Endothelial cell of umbilical vein (primary cell): ENCODE results near the gene AHRR. TPM values are rescaled to one million over a fixed set of nuclear protein-coding genes. Genes with fewer than 3 reads are reported as not detected.

Experiments used
- BruUV-seq: library from RNA; stranded (reverse); fragments of 400-500 nt; replicated peaks from 2 replicates; lab custom pipeline; 2021; lab: Mats Ljungman, UMichigan
- CTCF ChIA-PET: fragments of 300-600, 350-600 bp; sonication (Branson Sonifier 250); formaldehyde crosslinking; loops from one replicate; lab custom pipeline; 2021; ENCODE audit warnings: antibody characterized with exemption, inconsistent platforms; lab: Charles Lee
- POLR2A ChIA-PET: fragments of 300-600, 350-600 bp; sonication (Branson Sonifier 250); formaldehyde crosslinking; loops from one replicate; lab custom pipeline; 2021; ENCODE audit warnings: antibody characterized with exemption, inconsistent platforms; lab: Charles Lee
- DNase-seq: peaks from one replicate; pipeline ENCODE4 v3.0.0-alpha.2; 2011; ENCODE audit warnings: low read depth, low spot score
- FAIRE-seq: peaks from 2 replicates; lab custom pipeline; 2011; peaks lifted over from hg19 to GRCh38; lab: Jason Lieb, UNC
- H2AFZ ChIP-seq: 2 replicates; pipeline ENCODE4 v1.6.0; 2012; ENCODE audit warnings: low read depth, low read length, control low read depth, inconsistent platforms
- H3K27ac ChIP-seq: 2 replicates; pipeline ENCODE4 v1.5.1; 2011; ENCODE audit warnings: low read depth, mild to moderate bottlenecking, control low read depth, low read length, moderate library complexity; ENCODE audit not compliant: insufficient read depth
- H3K27me3 ChIP-seq, 2 experiments: 2 replicates each; pipeline versions ENCODE4 v1.6.0 to v1.6.1; 2011; ENCODE audit warnings: low read length in 2 of 2, mixed read lengths in 1 of 2; ENCODE audit not compliant: control insufficient read depth in 2 of 2, insufficient read depth in 2 of 2
- H3K36me3 ChIP-seq, 2 experiments: 2 replicates in 1 of 2; 3 replicates in 1 of 2; pipeline ENCODE4 v1.5.1; 2011; ENCODE audit warnings: low read length in 2 of 2, mild to moderate bottlenecking in 1 of 2, moderate library complexity in 1 of 2; ENCODE audit not compliant: control insufficient read depth in 2 of 2, insufficient read depth in 2 of 2; ENCODE audit errors: extremely low read depth in 1 of 2
- H3K4me1 ChIP-seq: 3 replicates; pipeline ENCODE4 v1.5.1; 2011; ENCODE audit warnings: mild to moderate bottlenecking, low read length; ENCODE audit not compliant: control insufficient read depth, insufficient read depth; ENCODE audit errors: extremely low read depth
- H3K4me2 ChIP-seq: 2 replicates; pipeline ENCODE4 v1.6.1; 2011; ENCODE audit warnings: low read length, control low read depth, mixed read lengths; ENCODE audit not compliant: insufficient read depth
- H3K4me3 ChIP-seq, 3 experiments: fragments of 200-600 bp in 1 of 3; sonication (generic), shearing (Covaris generic) in 1 of 3; replicated peaks in 1 of 3; 2 replicates each; pipeline ENCODE4 v1.5.1; 2011 to 2016; ENCODE audit warnings: control low read depth in 3 of 3, low read length in 3 of 3, mild to moderate bottlenecking in 2 of 3, inconsistent platforms in 1 of 3, low read depth in 1 of 3, moderate library complexity in 1 of 3; ENCODE audit not compliant: insufficient read depth in 1 of 3
- H3K79me2 ChIP-seq: 2 replicates; pipeline ENCODE4 v1.6.0; 2012; ENCODE audit warnings: low read length, inconsistent platforms; ENCODE audit not compliant: control insufficient read depth, insufficient read depth
- H3K9ac ChIP-seq: replicated peaks from 2 replicates; pipeline ENCODE3; 2011; ENCODE audit warnings: low read length, control low read depth; ENCODE audit not compliant: insufficient read depth; ENCODE audit errors: extremely low read depth
- H3K9me1 ChIP-seq: replicated peaks from 3 replicates; pipeline ENCODE4 v1.6.0; 2011; ENCODE audit warnings: mild to moderate bottlenecking, low read length; ENCODE audit not compliant: control insufficient read depth, insufficient read depth; ENCODE audit errors: extremely low read depth
- H3K9me3 ChIP-seq: replicated peaks from 2 replicates; pipeline ENCODE4 v1.5.1; 2012; ENCODE audit warnings: low read length, inconsistent platforms; ENCODE audit not compliant: control insufficient read depth, insufficient read depth
- H4K20me1 ChIP-seq: replicated peaks from 2 replicates; pipeline ENCODE3; 2011; ENCODE audit warnings: mild to moderate bottlenecking, low read length; ENCODE audit not compliant: control insufficient read depth, insufficient read depth; ENCODE audit errors: extremely low read depth
- EZH2 ChIP-seq: IDR thresholded peaks from 2 replicates; pipeline ENCODE4 v1.6.1; 2012; ENCODE audit warnings: borderline replicate concordance, low read depth, mild to moderate bottlenecking, moderate library complexity, low read length, inconsistent platforms; ENCODE audit not compliant: severe bottlenecking
- dilution Hi-C: fragments of 300-500 bp; cut with MboI; formaldehyde crosslinking; loops from one replicate; pipeline ENCODE4 v1.15.0; 2019; ENCODE audit warnings: low sequenced_read_pairs; ENCODE audit not compliant: extremely low pct_ligation_motif_present
- intact Hi-C: fragments of 100-400 bp; cut with micrococcal nuclease; formaldehyde crosslinking; loops from one replicate; pipeline ENCODE4 v1.10.0; 2022
- polyA plus RNA-seq, 4 experiments: library from polyadenylated mRNA; depleted of rRNA in 3 of 4; stranded (reverse) in 3 of 4; unstranded in 1 of 4; fragments of >200 nt; gene quantifications; 2 replicates each; pipeline versions ENCODE4 v1.2.1 to v1.2.3, GENCODE V29; 2011 to 2012; ENCODE audit warnings: missing spikeins in 1 of 4
- total RNA-seq: library from RNA; stranded (reverse); gene quantifications from 2 replicates; pipeline ENCODE4 v1.2.3, GENCODE V29; 2021
- TF ChIP-seq, protein P1 (sequence below): IDR thresholded peaks from 2 replicates; pipeline ENCODE4 v1.6.1; 2011; ENCODE audit not compliant: insufficient read depth, insufficient read length

AHRR gene
- total and polyA plus RNA-seq, 2 donors (not counting 3 experiments of a cell fraction or from before 2014, with no cell fraction given) = 3.1 to 7.3 TPM

DNA sequence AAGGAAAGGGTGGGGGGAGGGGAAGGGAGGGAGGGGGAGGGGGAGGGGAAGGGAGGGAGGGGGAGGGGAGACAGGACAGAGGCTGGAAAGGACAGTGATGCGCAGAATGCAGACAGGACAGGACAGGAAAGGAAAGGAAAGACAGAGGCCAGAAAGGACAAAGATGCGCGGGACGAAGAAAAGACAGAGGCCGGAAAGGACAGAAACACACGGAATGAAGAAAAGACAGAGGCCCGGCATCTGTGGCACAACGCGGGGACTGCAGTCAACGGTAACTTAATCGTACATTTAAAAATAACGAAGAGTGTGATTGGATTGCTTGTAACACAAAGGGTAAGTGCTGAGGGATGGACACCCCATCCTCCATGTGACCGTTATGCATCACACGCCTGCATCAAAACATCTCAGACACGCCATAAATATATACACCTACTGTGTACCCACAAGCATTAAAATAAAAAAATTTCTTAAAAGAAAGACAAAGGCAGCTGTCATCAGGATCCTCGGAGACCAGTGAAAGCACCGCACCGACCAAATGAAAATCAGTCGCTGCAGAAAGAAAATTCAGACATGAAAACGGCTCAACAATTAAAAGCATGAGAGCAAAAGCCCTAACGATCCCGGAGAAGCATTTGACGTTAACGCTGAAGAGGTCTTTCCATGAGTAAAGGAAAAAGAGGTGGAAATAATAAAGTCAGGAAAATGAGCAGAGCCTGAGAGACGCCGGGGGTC is 68.5 kb downstream of the AHRR start:
- peak; percentile 50 for DNase-seq
- H2AFZ ChIP-seq = peak overlapping the region; percentile 72
- H3K4me1 ChIP-seq = peaks cover 14% of the 10 kb centered on the region
- H3K36me3 ChIP-seq = no peaks in the 10 kb centered on the region
- intact Hi-C loops = no loop called here
- H3K9ac ChIP-seq = no peak overlapping the region
- no peaks in the 10 kb centered on the region for H4K20me1 ChIP-seq
- H3K27ac ChIP-seq = no peak overlapping the region
- peak overlapping the region; percentile 22 for H3K4me2 ChIP-seq
- no peaks in the 10 kb centered on the region for H3K9me1 ChIP-seq
- no peak for FAIRE-seq
- dilution Hi-C loops = no loop called here
- no peak overlapping the region for H3K4me3 ChIP-seq
- ChIA-PET POLR2A (no interaction called here), CTCF (interaction anchor here (0.9 to 1.2 kb wide), 2 partner anchors 19 to 36 kb away, joined by 3 read pairs; no protein-coding TSS in a partner anchor)
- H3K9me3 ChIP-seq = no peaks in the 10 kb centered on the region
- BruUV-seq = no TSS peak
- TF ChIP-seq, protein P1, sequence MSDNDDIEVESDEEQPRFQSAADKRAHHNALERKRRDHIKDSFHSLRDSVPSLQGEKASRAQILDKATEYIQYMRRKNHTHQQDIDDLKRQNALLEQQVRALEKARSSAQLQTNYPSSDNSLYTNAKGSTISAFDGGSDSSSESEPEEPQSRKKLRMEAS = no peak
- no peak for TF ChIP-seq EZH2
- H3K79me2 ChIP-seq = no peaks in the 10 kb centered on the region
- no peaks in the 10 kb centered on the region for H3K27me3 ChIP-seq

DNA sequence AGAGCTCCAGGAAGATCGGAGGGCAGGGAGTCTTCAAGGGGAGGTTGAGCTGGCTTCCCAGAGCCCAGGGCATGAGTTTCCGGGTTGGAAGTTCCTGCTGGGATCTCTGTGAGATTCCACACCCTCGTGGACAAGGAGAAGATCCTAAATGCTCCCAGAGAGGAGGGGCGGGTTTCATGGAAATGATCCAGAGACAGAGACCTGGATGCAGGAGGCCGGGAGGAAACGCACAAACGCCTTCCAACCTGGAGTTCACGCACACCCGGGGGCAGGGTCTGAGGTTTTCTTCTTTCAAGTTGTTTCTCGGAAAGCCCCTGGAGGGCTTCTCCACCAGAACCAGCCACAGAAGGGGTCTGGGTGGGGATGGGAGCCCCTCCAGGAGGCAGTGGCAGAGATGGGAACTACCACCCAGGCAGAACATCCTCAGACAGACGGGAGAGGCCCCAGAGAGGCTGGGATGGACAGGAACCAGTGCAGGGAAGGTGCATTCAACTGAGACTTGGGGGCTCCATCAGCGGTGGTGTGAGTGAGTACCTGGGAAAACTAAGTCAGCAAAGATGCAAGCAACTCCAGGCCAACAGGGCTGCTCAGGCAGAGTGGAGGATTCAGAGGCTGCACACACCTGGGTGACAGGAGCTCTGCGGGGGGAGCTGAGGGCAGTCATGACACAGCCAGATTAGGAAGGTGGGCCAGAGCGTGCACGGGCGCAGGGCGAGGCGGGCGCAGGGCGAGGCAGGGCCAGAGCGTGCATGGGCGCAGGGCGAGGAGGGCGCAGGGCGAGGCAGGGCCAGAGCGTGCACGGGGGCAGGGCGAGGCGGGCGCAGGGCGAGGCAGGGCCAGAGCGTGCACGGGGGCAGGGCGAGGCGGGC is 69.3 kb downstream of the AHRR start:
- Histone ChIP-seq H3K9me3 (no peaks in the 10 kb centered on the region), H3K4me2 (peak overlapping the region; percentile 22), H4K20me1 (no peaks in the 10 kb centered on the region), H3K4me1 (peaks cover 22% of the 10 kb centered on the region), H3K27me3 (no peaks in the 10 kb centered on the region), H3K9me1 (no peaks in the 10 kb centered on the region), H3K36me3 (no peaks in the 10 kb centered on the region), H2AFZ (peak overlapping the region; percentile 72), H3K27ac (no peak overlapping the region), H3K9ac (no peak overlapping the region), H3K4me3 (no peak overlapping the region), H3K79me2 (no peaks in the 10 kb centered on the region)
- peak; percentile 59 for FAIRE-seq
- ChIA-PET CTCF (interaction anchor here (0.9 to 1.2 kb wide), 2 partner anchors 20 to 35 kb away, joined by 3 read pairs; no protein-coding TSS in a partner anchor), POLR2A (no interaction called here)
- TF ChIP-seq, protein P1 = no peak
- dilution Hi-C loops (no loop called here), intact Hi-C loops (no loop called here)
- no TSS peak for BruUV-seq
- DNase-seq = no peak
